ENCODE measurements around the gene MRPL12. TPM values are rescaled to one million over a fixed set of nuclear protein-coding genes. Genes with fewer than 3 reads are reported as not detected.
A peak's percentile ranks its signal among the peaks of the same experiment; 100 is the strongest.

MRPL12 gene
- total RNA-seq, 1 experiment from 2014 or later, result 94.7 TPM

GRCh38 chr17:81707725-81708646, 4.8 kb downstream of the MRPL12 start:
- CTCF ChIA-PET, result interaction anchor here (0.6 kb wide), 1 partner anchor 994 kb away, joined by 3 read pairs; no protein-coding TSS in a partner anchor
- intact Hi-C loops (cut with micrococcal nuclease; ENCODE audit: unreplicated experiment), result no loop called here
- no peak for TF ChIP-seq CTCF (IDR thresholded peaks at IDR 0.05; ENCODE audit: unreplicated experiment)
- Mint-ChIP-seq H3K9me3 (ENCODE audit: low read depth, unreplicated experiment) (no peaks in the 10 kb centered on the region), H3K36me3 (ENCODE audit: insufficient read depth, unreplicated experiment) (peaks cover 79% of the 10 kb centered on the region), H3K4me1 (ENCODE audit: low read depth, unreplicated experiment) (peaks cover 12% of the 10 kb centered on the region), H3K4me3 (ENCODE audit: low read depth, unreplicated experiment) (no peak overlapping the region), H3K27ac (ENCODE audit: unreplicated experiment) (no peak overlapping the region), H3K27me3 (ENCODE audit: unreplicated experiment) (no peaks in the 10 kb centered on the region)
- no peak for DNase-seq
- BruUV-seq (replicated peaks), result no TSS peak

GRCh38 chr17:81708739-81709185, 5.6 kb downstream of the MRPL12 start:
- Mint-ChIP-seq H3K27ac (ENCODE audit: unreplicated experiment) (no peak overlapping the region), H3K9me3 (ENCODE audit: low read depth, unreplicated experiment) (no peaks in the 10 kb centered on the region), H3K4me1 (ENCODE audit: low read depth, unreplicated experiment) (peaks cover 12% of the 10 kb centered on the region), H3K36me3 (ENCODE audit: insufficient read depth, unreplicated experiment) (peaks cover 79% of the 10 kb centered on the region), H3K4me3 (ENCODE audit: low read depth, unreplicated experiment) (no peak overlapping the region), H3K27me3 (ENCODE audit: unreplicated experiment) (no peaks in the 10 kb centered on the region)
- CTCF ChIA-PET, result no interaction called here
- no TSS peak for BruUV-seq (replicated peaks)
- intact Hi-C loops (cut with micrococcal nuclease; ENCODE audit: unreplicated experiment), result no loop called here
- DNase-seq, result no peak
- no peak for TF ChIP-seq CTCF (IDR thresholded peaks at IDR 0.05; ENCODE audit: unreplicated experiment)

GRCh38 chr17:81710514-81711308, 7.5 kb downstream of the MRPL12 start:
- no peaks in the 10 kb centered on the region for H3K27me3 Mint-ChIP-seq (ENCODE audit: unreplicated experiment)
- peaks cover 73% of the 10 kb centered on the region for H3K36me3 Mint-ChIP-seq (ENCODE audit: insufficient read depth, unreplicated experiment)
- H3K9me3 Mint-ChIP-seq (ENCODE audit: low read depth, unreplicated experiment), result no peaks in the 10 kb centered on the region
- TF ChIP-seq CTCF (IDR thresholded peaks at IDR 0.05; ENCODE audit: unreplicated experiment), result no peak
- BruUV-seq (replicated peaks), result no TSS peak
- peaks cover 12% of the 10 kb centered on the region for H3K4me1 Mint-ChIP-seq (ENCODE audit: low read depth, unreplicated experiment)
- intact Hi-C loops (cut with micrococcal nuclease; ENCODE audit: unreplicated experiment), result no loop called here
- no peak for DNase-seq
- H3K27ac Mint-ChIP-seq (ENCODE audit: unreplicated experiment), result no peak overlapping the region
- H3K4me3 Mint-ChIP-seq (ENCODE audit: low read depth, unreplicated experiment), result peak overlapping the region; percentile 92
- CTCF ChIA-PET, result interaction anchor here (0.7 kb wide), 1 partner anchor 142 kb away, joined by 3 read pairs; no protein-coding TSS in a partner anchor

- Mint-ChIP-seq H3K27ac (ENCODE audit: unreplicated experiment) (peak within 1 kb of the TSS; percentile 85), H3K27me3 (ENCODE audit: unreplicated experiment) (no peaks in the 10 kb centered on the region), H3K36me3 (ENCODE audit: insufficient read depth, unreplicated experiment) (peaks cover 66% of the 10 kb centered on the region), H3K9me3 (ENCODE audit: low read depth, unreplicated experiment) (no peaks in the 10 kb centered on the region), H3K4me3 (ENCODE audit: low read depth, unreplicated experiment) (peak within 1 kb of the TSS; percentile 92), H3K4me1 (ENCODE audit: low read depth, unreplicated experiment) (peaks cover 12% of the 10 kb centered on the region)
- peak; percentile 92 for DNase-seq
- no peak for TF ChIP-seq CTCF (IDR thresholded peaks at IDR 0.05; ENCODE audit: unreplicated experiment)
- BruUV-seq (replicated peaks), result no TSS peak
- intact Hi-C loops (cut with micrococcal nuclease; ENCODE audit: unreplicated experiment), result no loop called here
- CTCF ChIA-PET, result interaction anchor here (0.6 kb wide), 2 partner anchors 103 to 184 kb away, joined by 3 read pairs; no protein-coding TSS in a partner anchor
Observed at GRCh38 chr17:81711814-81712467, 8.8 kb downstream of the MRPL12 start, which contains the start of gene SLC25A10. Gene SLC25A10 (plus strand): TSS chr17:81712284. CDS start chr17:81712427, 143 bp downstream.

Data from Calu3 (cell line).